Mucosa of rectum (tissue), 2 donors: ENCODE measurements around the gene MGME1.

Experiments used
- H3K27ac ChIP-seq, 2 donors: one replicate each; pipeline ENCODE4 v1.7.0; 2013; ENCODE audit warnings: inconsistent platforms in 2 of 2, low read depth in 2 of 2, low read length in 2 of 2
- H3K27me3 ChIP-seq, 2 donors: one replicate each; pipeline ENCODE4 v1.7.0; 2013; ENCODE audit warnings: low read length in 2 of 2; ENCODE audit not compliant: control insufficient read depth in 2 of 2, insufficient read depth in 2 of 2
- H3K36me3 ChIP-seq, 2 donors: one replicate each; pipeline ENCODE4 v1.7.0; 2013; ENCODE audit warnings: low read length in 2 of 2; ENCODE audit not compliant: control insufficient read depth in 2 of 2, insufficient read depth in 2 of 2
- H3K4me1 ChIP-seq, 2 donors: one replicate each; pipeline ENCODE4 v1.7.0; 2013; ENCODE audit warnings: low read length in 2 of 2, mild to moderate bottlenecking in 1 of 2; ENCODE audit not compliant: control insufficient read depth in 2 of 2, insufficient read depth in 2 of 2
- H3K4me3 ChIP-seq, 2 donors: one replicate each; pipeline ENCODE4 v1.7.0; 2013; ENCODE audit warnings: low read length in 2 of 2
- H3K9ac ChIP-seq, 2 donors: one replicate each; pipeline ENCODE4 v1.7.0; 2013; ENCODE audit warnings: low read length in 2 of 2, low read depth in 1 of 2, mild to moderate bottlenecking in 1 of 2
- H3K9me3 ChIP-seq, 2 donors: one replicate each; pipeline ENCODE4 v1.7.0; 2013; ENCODE audit warnings: low read length in 2 of 2; ENCODE audit not compliant: control insufficient read depth in 2 of 2
- donor health status: healthy.
- donor health status: Normal muscosa, but diverticular disease.

MGME1 gene

DNA sequence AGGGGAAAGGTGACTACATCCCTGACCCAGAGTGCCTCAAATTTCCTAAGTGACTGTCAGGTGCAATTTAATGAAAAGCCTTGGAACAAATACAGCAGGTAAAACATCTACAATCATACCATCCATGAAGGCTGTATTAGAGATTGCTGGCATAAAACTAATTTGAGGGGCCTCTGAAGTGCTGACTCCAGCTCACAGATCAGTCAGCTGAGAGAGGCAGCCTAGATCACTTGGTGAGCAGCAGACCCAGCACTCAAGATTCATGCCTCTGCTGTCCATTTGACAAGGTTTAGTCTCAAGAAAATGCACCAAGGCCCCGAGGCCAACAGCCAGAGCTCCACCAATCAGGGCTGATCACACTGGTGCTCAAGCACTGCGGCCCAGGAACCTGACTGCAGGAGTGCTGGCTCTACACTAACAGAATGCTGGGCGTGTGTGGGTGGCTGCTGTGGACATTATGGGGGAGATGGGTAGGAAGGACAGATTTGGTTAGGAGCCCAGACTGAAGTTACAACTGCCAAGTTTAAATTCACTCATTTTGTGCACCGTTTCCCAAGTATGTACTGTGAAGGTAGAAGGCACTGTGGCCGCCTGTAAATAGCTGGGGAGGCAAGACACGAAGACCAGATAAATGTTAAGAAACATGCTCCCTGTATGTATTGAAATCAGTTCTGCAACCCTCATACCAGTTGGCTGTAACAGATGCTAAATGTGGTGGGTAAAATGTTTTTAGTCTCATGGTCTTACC lies 28.4 kb upstream of the MGME1 start:
- no peak overlapping the region for H3K9ac ChIP-seq
- H3K27ac ChIP-seq, result no peak overlapping the region
- H3K9me3 ChIP-seq, result no peaks in the 10 kb centered on the region
- peaks cover 20 to 24% of the 10 kb centered on the region in 2 donors for H3K4me1 ChIP-seq
- H3K27me3 ChIP-seq, result no peaks in the 10 kb centered on the region
- no peak overlapping the region for H3K4me3 ChIP-seq
- peaks cover 23 to 42% of the 10 kb centered on the region in 2 donors for H3K36me3 ChIP-seq

DNA sequence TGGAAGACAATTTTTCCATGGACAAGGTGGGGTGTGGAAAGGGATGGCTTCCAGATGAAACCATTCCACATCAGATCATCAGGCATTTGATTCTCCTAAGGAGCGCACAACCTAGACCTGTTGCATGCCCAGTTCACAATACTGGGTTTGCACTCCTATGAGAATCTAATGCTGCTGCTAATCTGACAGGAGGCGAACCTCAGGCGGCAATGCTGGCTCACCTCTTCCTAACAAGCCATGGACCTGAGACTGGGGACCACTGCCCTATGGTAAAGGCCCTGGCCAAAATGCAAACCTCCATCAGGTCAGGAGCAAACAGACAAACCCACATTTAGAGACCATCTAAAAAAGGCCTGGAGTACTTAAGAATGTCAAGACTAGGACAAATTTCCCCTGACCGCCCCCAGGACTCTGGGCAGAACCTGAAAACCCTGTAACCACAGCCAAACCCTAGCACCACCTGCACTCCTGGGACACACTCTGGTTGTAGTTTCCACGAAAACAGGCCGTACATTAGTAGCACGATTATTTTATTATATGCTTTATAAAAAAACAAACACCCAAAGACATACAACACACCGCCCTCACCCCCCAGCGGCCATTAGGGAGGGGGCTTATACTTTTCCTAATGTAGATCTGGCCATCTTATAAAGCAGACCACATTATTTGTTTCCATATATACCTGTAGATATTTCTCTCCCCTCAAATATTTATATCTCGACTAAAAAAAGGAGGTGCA lies 27.6 kb upstream of the MGME1 start:
- Histone ChIP-seq H3K27ac (no peak overlapping the region), H3K27me3 (no peaks in the 10 kb centered on the region), H3K9me3 (no peaks in the 10 kb centered on the region), H3K36me3 (peaks cover 30 to 50% of the 10 kb centered on the region in 2 donors), H3K4me1 (peaks cover 16 to 23% of the 10 kb centered on the region in 2 donors), H3K9ac (no peak overlapping the region), H3K4me3 (no peak overlapping the region)

DNA sequence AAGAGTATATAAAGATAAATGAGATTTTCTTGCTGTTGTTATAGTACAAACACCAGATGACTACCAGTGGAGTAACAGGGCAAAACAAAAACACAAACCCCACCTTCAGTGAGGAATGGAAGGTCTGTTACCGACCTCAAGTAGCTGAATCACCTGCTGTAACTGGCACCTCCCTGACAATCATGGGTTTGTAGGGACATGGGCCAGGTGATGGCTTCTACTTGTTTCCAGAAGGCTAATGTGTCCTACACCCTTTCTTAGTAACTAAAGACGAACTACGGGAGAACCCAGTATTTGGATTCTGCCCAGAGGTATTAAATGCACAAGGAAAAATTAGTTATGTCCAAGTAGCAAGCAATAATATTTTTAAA lies 27.0 kb upstream of the MGME1 start:
- Histone ChIP-seq H3K4me3 (no peak overlapping the region), H3K27me3 (no peaks in the 10 kb centered on the region), H3K4me1 (peaks cover 16 to 18% of the 10 kb centered on the region in 2 donors), H3K36me3 (peaks cover 35 to 56% of the 10 kb centered on the region in 2 donors), H3K9me3 (no peaks in the 10 kb centered on the region), H3K9ac (no peak overlapping the region), H3K27ac (no peak overlapping the region)

DNA sequence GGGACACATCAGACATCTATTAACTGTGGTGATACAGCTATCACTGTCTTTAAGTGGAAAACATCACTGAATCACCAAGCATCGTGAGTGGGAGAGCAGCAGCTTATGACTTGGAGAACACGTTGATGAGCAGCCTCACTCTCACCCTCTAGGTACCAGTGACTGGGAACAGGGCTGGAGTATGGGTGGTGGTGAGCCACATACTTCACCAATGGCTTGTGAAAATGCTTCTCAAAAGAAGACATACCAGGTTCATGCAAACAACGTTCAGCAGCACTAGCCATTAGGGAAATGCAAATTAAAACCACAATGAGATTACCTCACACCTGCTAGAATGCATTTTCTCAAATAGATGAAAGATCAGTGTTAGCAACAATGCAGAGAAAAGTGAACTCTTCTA lies 25.5 kb upstream of the MGME1 start:
- H3K36me3 ChIP-seq, result peaks cover 49 to 70% of the 10 kb centered on the region in 2 donors
- no peak overlapping the region for H3K9ac ChIP-seq
- H3K9me3 ChIP-seq, result no peaks in the 10 kb centered on the region
- H3K4me3 ChIP-seq, result no peak overlapping the region
- H3K27ac ChIP-seq, result no peak overlapping the region
- no peaks in the 10 kb centered on the region for H3K27me3 ChIP-seq
- H3K4me1 ChIP-seq, result peaks cover 10 to 12% of the 10 kb centered on the region in 2 donors

DNA sequence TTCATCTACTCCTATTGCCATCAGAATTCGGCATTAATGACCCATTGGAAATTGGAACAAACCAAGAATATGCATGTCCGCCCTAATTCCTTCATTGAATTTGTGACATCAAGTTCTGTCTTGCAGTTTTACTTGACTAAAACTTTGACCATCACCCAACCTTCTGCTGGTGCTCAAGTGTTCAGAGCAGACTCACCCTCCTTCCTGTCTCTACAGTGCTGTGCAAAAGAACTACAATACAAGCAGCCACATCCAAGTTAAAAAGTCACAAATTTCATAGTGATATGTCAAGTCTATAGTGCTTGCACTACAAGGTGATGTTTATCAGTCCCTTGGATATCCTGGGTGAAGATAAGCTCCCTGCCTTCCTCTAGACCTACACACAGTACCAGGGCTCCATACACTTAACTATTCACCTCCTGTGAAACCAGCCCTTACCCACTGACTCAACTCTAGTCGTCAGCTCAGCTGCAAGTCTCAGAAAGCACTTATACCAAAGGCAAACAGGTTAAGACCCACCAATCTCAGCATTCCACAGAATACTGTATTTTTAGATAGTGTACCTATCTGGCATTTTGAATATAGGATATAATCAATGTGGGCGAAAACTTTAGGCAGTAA lies 23.9 kb upstream of the MGME1 start:
- no peak overlapping the region for H3K4me3 ChIP-seq
- no peak overlapping the region for H3K9ac ChIP-seq
- peaks cover 65 to 87% of the 10 kb centered on the region in 2 donors for H3K36me3 ChIP-seq
- H3K9me3 ChIP-seq, result no peaks in the 10 kb centered on the region
- H3K4me1 ChIP-seq, result peaks cover 0 to 3% of the 10 kb centered on the region in 2 donors
- no peak overlapping the region for H3K27ac ChIP-seq
- no peaks in the 10 kb centered on the region for H3K27me3 ChIP-seq

DNA sequence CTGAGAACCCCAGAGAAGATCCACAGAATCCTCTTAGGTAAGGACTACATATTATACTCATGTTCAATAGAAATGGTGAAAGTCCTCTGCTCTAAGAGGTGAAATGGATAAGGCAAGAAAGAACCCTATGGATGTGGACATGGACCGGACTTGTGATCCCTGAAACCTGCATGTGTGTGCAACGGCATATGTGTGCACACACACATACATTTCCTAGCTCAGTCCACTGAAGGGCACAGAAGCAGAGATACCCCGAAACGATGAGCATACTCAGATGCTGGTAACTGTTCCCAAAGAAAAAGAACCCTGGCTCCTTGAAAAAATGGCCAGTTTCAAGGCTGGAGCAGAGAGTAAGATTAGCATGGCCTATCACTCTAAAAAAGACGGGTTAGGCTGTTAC lies 22.8 kb upstream of the MGME1 start:
- Histone ChIP-seq H3K27me3 (no peaks in the 10 kb centered on the region), H3K4me1 (peaks cover 0 to 3% of the 10 kb centered on the region in 2 donors), H3K27ac (no peak overlapping the region), H3K36me3 (peaks cover 74 to 95% of the 10 kb centered on the region in 2 donors), H3K9ac (no peak overlapping the region), H3K4me3 (no peak overlapping the region), H3K9me3 (no peaks in the 10 kb centered on the region)

DNA sequence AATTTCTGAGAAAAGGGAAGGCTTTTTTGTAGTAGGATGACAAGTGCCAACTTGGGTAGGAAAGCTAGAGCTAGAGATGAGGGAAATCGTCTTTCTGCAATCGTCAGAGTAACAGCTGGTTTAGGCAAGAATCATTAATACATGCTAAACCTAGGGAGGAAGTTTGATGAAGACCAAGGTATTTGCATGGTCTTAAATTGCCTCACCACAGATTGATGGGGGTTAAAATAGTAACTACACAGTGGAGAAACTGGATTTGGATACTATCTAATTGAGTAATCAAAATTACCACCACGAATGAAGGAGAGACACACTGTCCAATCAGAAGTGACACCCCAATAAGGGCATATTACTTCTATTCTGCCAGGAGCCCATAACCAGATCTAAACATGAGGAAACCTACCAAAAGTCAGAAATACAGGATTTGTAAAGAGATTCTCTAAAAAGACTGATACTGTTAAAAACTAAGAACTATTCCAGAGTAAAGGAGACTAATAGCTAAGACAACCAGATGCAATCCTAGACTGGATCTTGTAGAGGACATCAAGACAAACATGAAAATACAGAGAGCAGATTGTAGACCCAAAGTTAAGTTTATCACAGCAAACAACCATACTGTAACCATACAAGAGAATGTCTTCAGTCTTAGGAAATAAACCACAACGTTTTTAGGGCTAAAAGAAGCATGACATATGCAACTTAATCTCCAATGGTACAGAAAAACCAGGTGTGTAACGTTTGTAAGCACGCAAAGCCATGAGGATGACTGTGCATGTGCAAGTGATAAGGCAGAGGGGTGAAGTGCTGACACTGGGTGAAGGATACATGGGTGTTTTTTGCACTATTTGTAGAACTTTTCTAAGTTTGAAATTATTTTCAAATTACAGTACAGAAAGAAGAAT lies 22.0 kb upstream of the MGME1 start:
- Histone ChIP-seq H3K4me3 (no peak overlapping the region), H3K4me1 (peaks cover 0 to 3% of the 10 kb centered on the region in 2 donors), H3K36me3 (peaks cover 80 to 95% of the 10 kb centered on the region in 2 donors), H3K27ac (no peak overlapping the region), H3K27me3 (no peaks in the 10 kb centered on the region), H3K9ac (no peak overlapping the region), H3K9me3 (no peaks in the 10 kb centered on the region)

DNA sequence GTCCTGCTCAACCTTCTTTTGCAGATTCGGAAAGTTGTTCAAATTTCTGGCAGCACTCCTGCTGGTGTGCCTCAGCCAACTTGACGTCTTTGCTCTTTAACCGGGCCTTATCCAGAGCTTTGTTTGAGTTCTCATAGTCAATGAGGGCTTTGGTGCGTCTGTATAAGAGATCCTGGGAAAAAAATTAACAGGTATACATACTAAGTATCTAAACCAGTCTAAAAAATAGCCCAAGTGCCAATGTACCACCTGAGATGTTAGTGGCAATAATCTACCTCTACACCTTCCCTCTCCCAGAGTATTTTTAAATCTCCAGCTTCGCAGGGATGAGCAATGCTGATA lies 21.4 kb upstream of the MGME1 start:
- peaks cover 0 to 3% of the 10 kb centered on the region in 2 donors for H3K4me1 ChIP-seq
- no peaks in the 10 kb centered on the region for H3K9me3 ChIP-seq
- H3K36me3 ChIP-seq, result peaks cover 76 to 94% of the 10 kb centered on the region in 2 donors
- no peak overlapping the region for H3K4me3 ChIP-seq
- H3K9ac ChIP-seq, result no peak overlapping the region
- no peak overlapping the region for H3K27ac ChIP-seq
- H3K27me3 ChIP-seq, result no peaks in the 10 kb centered on the region

DNA sequence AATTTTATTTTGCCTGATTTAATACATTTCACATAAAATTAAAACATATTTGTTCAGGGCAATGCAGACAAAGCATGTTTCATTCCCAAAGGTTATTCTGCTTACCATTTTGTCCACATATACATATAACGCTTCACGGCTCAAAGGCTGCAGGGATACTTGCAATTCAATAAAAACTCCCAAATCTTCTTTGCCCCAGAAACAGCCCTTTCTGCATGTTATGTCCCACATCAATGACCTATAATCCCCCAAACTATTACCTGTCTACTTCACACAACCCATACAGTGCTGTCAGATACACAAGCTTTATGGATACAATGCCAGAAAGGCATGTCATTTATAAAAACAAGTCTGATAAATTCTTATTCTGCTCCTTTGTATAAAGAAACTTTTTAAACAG lies 20.4 kb upstream of the MGME1 start:
- no peaks in the 10 kb centered on the region for H3K27me3 ChIP-seq
- H3K27ac ChIP-seq, result no peak overlapping the region
- no peak overlapping the region for H3K4me3 ChIP-seq
- no peaks in the 10 kb centered on the region for H3K9me3 ChIP-seq
- peaks cover 76 to 94% of the 10 kb centered on the region in 2 donors for H3K36me3 ChIP-seq
- H3K9ac ChIP-seq, result no peak overlapping the region
- no peaks in the 10 kb centered on the region for H3K4me1 ChIP-seq
